Non-pigmented ciliary epithelial cell (primary cell): Measurements from ENCODE around the gene ADAM12.
A peak's percentile ranks its signal among the peaks of the same experiment; 100 is the strongest.
"Not testable (repeated sequence)": the region's sequence is repeated elsewhere in the genome, so short reads cannot be mapped to it uniquely, and the experiment has no call there.

Experiments used
- DNase-seq: peaks from one replicate; pipeline ENCODE4 v3.0.0-alpha.2; 2010; ENCODE audit warnings: low read depth

ADAM12 gene

DNA sequence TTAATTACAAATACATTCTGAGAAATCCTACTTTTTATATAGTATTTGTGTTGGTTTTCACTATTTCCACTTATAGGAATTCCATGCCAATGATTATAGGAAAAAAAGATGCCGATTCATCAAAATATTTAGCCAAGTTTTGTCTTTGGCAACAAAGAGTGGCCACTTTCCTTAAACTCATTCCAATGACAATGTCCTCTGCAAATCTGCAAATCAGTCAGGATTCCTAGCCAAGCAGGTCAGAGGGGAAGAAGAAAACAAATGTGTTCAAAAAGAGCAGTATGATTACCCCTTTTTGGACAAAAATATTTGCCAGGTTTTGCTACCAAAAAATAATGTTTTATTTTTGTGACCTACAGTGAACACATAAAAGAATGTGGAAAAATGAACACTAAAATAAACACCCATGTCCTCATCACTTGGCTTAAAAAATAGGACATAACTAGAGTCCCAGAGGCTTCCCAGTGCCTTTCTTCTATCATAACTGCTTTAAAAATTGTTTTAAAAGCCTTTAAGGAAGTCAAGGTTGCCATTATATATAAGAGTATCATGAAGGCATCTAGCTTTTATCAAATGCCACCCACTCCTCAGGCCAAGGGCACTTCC lies 125.9 kb downstream of the ADAM12 start:
- DNase-seq = no peak

DNA sequence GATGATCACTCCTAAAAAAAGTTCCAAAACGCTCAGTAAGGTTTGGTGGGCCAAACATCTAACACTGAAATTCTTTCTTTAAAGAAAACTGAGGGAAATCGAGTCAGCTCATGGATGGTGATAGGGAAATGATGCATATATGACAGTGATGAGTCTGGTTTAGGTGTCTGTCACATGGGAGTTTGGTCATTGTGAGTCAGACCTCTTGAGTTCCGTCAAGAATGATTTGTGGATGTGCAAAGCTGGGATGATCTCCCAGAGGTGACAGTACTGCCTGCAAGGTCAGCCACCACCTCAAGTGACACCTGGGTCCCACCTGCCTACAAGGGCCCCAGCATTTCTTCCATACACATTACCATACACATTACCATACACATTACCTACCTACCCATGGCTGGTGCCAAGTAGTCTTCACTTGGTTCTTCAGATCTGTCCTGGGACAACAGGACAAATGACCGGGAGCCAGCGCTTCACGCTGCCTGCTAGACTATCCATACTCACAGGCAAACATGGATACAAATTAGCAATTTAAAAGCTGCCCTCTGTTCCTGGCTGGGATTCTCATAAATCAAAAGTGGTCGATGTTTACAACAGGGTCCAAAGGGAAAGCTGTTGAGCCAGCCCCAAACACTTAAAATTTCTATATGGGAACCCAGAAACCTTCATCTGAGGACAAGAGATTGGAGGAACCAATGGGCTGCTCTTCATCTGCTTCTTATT lies 128.4 kb downstream of the ADAM12 start:
- no peak for DNase-seq

DNA sequence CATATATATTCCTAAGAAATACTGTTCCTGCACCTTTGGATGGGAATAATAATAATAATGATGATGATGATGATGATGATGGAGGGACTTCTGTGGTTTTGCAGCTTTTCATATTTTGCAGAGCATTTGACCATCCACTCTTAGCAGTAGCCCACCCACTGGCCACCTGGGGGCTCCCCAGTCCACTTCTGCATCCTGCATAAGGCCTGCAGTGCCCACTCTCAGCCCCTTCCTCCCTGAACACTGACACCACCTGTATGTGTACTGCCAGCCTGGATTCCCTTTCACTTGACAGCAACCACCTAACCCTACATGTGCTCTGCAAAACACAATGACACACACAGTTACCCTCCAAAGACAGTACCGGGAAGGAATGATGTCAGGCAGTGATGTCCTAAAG lies 131.4 kb downstream of the ADAM12 start:
- DNase-seq = no peak

DNA sequence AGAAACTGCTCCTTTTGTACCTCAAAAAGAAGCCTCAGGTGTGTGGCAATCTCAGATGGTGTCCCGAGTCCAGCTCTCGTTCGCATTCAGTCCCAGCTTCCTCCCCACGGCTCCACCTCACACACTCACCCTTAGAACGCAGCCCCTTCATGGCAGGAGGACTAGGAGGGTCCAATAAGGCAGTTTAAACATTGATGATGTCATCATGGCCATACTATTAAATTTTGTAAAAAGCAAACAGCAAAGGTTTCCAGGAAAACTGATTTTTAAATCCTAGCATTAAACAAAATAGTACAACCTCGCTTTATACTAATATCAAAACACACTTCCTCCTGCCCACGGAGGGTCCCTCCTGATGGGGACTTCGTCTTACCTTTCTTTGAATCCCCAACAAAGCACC lies 133.0 kb downstream of the ADAM12 start:
- no peak for DNase-seq

DNA sequence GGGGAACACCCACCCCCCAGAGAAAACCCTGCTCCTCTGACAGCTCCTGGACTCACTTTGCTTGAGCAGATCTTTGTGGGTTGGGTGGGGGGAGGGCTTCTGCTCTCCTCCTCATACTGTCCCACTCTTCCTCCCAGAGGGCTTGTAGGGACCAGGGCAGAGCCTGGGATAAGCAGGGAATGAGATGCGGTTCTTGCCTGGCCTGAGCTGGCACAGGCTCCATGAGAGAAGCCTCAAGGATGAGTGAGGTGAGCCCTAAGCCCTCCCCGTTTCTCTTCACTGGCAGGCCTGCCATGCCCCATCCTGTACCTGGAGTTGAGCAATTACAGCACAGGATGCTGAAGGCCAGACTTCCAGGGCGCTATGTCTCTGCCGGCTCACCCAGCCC lies 134.7 kb downstream of the ADAM12 start:
- DNase-seq = no peak

DNA sequence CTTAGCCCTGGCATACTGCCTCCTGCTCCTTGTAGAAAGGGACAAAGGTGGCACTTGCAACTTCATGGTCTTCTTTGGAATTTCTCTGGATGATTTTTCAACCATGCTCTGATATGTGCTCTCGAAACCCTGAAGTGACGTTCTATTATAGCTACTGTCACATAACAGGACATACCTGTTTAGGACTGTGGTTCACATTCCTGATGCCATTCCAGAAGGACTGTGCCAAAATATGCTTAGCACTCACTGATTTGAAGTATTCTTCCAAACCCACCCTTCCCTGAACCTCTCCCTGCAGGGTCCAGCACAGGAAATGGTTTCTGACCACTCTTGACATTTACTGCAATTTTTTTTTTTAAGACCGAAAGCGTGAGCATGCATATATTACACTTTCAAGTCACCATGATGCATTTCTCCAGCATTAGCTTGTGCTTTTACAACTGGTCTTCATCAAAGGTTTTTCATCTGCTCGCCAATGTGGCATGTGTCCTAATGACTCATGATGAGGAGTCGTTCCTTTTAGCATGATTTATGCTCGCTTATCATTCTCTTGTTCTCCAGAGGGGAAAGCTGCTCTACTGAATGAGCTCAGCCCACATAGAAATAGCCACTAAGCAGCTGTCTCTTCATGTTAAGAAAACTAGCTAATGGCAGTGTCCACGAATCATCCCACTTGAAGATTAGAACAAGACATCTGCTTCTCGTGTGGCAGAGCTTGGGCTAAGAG lies 135.2 kb downstream of the ADAM12 start:
- peak; percentile 97 for DNase-seq

DNA sequence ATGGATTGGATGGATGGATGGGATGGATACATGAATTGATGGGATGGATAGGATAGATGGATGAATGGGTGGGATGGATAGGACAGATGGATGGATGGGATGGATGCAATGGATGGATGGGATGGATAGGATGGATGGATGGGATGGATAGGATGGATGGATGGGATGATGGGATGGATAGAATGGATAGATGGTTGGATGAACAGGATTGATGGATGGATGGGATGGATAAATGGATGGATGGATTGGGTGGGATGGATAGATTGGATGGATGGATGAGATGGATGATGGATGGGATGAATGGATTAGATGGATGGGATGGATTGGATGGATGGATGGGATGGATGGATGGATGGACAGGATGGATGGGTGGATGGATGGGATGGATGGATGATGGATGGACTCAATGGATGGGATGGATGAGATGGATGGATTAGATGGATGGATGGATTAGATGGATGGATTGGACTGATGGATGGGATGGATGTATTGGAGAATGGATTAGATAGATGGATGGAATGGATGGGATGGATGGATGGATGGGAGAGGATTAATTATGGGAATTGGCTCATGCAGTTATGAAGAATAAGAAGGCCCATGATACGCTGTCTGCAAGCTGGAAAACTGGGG lies 136.4 kb downstream of the ADAM12 start:
- DNase-seq = no peak

DNA sequence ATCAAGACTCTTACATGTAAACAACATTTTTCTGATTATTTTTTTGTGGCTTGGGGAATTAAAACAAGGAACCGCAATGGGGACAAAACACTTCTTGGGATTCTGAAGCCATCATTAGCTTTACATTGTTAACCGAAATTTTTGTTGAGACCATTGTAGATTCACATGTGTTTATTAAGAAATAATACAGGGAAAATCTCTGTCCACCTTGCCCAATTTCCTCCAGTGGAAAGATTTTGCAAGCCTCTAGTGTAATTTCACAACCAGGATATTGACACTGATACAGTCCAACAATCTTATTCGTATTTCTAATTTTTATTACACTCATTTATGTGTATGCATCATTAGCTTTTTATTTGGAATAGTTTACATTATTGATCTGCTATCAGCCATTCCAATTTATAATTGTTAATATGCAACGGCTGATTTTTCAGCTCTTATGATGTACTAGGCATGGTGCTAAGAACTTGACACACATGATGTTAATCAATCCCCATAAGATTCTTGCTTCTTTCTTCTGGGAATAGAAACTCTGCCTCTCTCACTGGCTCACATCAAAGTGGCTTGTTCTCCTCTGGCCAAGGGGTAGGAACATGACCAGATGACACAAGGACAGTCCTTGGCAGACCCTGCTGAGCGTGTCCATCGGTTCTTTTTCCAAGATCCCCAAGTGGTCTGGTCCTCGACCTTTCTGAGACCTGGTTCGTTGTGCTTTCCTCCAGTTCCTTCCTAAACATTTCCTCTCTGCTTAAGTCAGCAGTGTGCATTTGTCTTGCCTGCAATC lies 137.6 kb downstream of the ADAM12 start:
- no peak for DNase-seq

DNA sequence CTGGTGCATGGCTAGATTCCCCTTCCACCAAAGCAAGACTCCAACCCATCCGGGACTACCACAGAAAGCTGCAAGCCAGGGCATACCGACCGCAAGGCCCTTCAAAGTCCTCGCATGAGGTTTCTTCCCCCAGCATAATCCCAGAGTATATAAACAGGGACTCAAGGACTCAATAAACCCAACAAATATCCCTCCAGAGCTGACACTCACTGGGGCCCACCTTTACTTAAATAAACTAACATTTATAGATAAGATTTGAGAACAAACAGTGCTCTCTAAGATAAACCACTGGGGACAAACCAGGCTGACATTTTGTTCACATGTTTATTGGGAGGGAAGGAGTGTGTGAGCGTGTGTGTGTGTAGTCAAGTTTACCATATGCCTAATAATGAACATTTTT lies 138.2 kb downstream of the ADAM12 start:
- DNase-seq = no peak

DNA sequence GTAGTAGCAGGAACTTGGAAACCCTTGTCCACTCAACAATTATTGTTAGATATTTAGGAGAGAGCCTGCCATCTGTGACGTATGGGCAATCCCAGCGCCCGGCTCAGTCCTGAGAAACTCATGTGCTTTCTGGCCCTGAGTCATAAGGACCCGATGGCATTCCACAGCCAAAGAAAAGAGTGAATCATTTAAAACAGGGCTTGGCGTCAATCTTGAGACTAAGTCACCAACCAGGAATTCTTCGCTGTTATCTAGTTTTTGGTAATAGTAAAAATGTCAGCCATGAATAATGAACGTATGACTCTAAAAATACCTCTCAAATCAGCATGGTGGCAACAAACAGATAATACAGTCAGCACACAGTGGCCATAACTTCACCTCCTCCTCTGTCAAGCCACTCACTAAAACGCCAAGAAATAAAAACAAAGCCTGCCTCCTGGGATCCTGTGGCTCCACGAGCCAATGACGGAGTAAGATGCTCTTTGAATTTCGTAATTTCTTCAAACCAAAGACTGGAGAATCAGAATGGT lies 140.8 kb downstream of the ADAM12 start:
- peak; percentile 98 for DNase-seq

DNA sequence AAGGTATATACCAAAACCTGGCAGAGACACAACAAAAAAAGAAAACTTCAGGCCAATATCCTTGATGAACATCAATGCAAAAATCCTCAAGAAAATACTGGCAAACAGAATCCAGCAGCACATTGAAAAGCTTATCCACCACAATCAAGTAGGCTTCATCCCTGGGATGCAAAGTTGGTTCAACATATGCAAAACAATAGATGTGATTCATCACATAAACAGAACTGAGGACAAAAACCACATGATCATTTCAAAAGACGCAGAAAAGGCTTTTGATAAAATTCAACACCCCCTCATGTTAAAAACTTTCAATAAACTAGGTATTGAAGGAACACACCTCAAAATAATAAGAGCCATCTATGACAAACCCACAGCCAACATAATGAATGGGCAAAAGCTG lies 141.9 kb downstream of the ADAM12 start:
- DNase-seq = not testable (repeated sequence)

DNA sequence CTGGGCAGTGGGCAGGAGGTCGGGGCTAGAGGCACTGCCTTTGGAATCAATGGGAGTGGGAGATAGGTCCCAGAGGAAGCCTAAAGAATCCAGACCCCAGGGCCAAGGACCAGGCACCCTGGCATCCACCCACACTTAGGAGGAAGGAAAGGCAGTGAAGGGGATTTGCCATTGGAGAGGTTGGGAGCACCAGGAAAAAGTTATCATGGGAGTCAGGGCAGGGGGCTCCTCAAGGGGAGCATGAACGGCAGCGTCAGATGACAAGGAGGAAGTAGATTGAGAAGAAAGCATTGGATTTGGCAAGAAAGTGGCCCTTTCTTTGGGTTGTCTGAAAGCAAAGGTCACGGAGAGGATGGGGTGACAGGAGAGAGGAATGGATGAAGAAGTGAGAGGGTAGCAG lies 142.8 kb downstream of the ADAM12 start:
- no peak for DNase-seq

DNA sequence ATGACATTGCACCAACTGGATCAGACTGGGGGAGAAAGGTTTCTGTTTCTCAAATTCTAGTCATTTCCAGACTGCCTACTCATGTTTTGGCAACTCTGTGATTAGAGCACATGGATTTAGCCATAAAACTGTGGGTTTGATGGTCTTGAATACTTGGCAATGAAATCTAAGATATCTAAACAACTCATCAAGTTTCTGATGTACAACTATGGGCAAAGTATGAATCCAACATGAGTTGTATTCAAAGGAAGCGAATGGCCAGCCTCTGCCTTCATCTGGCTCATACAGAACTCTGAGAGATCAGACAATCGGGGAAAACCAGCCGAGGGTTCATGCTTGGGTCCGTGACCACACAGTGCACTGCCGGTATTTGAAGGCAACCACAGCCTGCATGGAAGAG lies 144.3 kb downstream of the ADAM12 start:
- peak; percentile 84 for DNase-seq

DNA sequence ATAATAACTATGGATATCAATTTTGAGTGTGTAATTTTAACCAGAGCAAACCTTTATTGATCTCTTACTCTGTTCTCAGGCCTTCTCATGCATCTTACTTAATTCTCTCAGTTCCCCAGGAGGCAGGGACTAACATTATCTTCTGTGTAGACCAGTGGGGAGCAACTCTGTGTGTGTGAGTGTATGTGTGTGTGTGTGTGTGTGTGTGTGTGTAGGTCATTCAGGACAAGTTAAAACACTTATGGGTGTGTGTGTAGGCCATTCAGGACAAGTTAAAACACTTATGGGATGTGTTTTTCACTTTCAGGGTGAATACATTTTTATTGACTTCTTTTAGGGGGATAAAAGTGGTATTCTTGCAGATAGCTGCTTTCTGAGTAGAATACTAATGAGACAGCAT lies 145.0 kb downstream of the ADAM12 start:
- DNase-seq = no peak

DNA sequence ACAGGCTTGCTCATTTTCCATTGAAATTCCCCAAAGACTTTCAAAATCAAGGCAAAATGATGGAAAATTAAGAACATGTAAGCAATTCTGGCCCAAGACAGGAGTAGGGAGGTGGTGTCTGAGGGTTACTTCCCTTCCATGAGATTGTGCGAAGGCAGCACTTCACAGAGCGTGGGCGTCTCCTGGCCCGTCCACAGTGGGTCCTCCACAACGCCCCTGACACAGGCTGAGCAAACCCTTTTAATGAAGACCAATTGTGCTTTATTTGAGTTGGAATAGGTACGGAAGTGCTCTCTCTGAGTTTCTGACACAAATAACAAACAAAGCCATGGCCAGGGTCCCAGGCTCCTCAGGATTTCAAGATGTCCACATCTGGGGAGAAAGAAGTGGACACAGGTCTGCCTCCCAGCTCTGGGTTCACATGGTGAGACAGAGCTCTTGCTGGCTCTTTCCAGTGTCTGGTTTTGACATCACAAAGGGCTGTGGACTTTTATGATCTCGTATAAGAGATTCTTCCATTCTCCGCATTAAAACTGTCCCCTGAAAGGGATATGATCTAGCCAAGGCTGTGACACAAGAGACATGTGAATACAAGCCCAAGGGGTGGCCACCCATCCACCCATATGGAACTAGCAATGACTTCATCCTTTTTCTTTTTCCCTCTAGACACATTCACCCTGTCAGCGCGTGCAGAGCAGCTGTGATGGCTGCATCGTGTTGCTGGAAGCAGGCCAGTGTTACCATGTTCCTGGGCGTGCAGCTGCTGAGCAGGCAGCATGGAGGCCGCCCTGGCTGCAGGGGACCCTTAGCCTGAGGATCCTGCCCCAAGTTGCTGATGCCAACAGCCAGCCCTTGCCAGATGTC lies 145.6 kb downstream of the ADAM12 start:
- DNase-seq = peak; percentile 52

DNA sequence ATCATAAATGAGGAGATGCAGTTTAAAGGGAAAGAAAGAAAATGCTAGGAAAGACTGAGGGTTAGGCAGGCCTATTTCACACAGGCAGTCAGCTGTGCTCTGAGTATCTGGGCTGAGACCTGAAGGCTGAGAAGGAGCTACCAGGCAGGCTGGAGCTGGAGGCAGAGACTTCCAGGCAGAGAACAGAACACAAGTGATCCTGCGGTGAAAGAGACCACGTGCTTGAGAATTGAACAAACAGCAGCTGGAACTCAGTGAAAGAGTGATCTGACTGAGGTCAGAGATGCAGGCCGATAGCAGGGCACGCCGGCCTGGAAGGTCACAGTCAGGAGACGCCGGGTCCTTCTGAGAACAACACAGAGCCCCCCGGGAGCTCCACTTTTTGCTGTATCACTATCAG lies 147.8 kb downstream of the ADAM12 start:
- DNase-seq = no peak

DNA sequence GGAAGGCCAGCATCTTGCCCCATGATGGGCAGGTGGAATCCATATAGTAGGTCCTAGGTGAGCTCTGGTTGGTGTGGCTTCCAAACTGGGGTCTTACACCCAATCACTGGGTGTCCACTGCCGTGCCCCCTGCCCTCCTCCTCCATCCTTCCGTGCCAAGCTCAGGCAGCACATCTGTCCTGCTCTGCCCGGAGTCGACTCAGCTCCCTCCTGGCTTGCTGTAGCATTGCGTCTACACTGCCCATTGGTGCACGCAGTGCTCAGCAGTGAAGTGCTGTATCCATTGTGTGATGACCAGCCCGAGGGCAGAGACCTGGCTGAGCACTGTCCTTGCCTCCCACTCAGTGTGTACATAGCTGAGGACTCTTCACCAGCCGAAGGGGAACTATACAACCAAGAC lies 148.4 kb downstream of the ADAM12 start:
- no peak for DNase-seq

DNA sequence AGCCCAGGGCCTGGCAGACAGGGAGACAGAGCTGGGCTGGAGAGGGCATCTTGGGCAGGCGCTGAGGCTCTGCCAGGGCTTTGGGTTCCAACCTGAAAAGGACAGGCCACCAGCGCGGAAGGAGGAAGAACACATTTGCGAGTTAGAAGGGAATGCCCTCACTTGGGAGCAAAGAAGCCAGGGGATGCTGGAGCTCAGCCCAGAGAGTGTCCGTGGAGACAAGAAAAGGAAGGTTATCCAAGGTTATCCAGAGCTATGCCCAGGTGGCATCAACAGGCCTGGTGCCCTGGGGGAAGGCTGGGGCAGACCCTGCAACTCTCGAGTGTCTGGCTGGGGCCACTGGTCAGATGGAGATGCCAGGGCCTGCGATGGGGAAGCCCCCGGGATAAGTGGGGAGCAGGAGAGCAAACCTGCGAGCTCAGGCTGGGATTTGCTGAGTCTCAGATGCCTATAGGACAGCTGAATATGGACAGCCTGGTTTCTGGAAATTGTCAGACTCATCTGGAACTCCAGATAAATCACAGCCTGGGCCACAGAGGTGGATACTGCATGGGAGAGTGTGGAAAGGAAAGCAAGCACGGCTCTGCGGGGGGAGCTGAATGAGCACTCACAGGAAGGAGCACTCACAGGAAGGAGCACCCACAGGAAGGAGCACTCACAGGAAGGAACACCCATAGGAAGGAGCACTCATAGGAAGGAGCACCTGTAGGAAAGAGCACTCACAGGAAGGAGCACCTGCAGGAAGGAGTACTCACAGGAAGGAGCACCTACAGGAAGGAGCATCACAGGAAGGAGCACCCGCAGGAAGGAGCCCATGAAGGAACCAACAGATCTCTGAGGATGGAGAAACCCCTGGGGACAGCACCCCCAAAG lies 152.1 kb downstream of the ADAM12 start:
- DNase-seq = no peak

DNA sequence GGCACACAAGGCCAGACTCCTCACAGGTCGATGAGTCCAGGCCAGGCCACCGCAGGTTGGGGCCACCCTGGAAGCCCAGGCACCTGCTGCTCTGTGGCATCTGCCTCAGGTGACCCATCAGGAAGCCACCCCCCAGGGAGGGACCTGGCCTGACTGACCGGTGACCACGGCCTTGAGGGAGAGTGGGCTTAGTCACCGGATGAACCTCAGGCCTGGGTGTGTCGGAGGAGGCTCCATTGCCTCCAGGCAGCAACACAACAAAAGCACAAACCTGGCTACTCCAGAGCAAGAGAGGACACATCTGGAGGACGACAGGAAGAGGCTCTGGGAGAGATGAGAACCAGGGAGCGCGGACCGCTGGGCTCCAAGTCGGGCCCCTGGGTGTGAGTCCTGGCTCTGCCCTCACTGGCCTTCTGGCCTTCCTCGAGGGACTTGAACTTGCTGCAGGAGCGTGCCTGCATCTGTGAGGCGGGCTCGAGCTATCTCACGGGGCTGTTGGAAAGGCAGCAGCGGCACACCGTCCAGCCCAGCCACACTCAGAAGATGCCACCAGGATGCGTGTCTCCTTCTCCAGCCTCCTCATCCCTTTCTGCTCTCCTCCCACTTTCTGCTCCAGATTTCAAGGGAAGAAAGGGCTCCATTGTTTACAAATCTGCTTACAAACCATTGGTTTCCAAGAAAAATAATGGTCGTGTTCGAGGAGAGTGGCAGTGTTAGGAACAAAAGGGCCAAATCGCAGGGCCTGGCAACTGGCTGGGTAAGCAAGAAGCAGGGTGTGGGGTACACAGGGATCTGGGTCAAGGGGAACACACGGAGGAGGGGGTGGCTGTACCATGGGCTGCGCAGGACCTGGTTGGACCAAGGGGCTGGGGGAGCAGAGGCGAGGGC lies 152.9 kb downstream of the ADAM12 start:
- DNase-seq = no peak
